ENCODE results near the gene FAM219B. TPM values are rescaled to one million over a fixed set of nuclear protein-coding genes. Genes with fewer than 3 reads are reported as not detected.
"Not testable (repeated sequence)": the region's sequence is repeated elsewhere in the genome, so short reads cannot be mapped to it uniquely, and the experiment has no call there.

Gene FAM219B
- total RNA-seq, 2 donors from 2014 or later = 44.7 to 54.2 TPM

DNA sequence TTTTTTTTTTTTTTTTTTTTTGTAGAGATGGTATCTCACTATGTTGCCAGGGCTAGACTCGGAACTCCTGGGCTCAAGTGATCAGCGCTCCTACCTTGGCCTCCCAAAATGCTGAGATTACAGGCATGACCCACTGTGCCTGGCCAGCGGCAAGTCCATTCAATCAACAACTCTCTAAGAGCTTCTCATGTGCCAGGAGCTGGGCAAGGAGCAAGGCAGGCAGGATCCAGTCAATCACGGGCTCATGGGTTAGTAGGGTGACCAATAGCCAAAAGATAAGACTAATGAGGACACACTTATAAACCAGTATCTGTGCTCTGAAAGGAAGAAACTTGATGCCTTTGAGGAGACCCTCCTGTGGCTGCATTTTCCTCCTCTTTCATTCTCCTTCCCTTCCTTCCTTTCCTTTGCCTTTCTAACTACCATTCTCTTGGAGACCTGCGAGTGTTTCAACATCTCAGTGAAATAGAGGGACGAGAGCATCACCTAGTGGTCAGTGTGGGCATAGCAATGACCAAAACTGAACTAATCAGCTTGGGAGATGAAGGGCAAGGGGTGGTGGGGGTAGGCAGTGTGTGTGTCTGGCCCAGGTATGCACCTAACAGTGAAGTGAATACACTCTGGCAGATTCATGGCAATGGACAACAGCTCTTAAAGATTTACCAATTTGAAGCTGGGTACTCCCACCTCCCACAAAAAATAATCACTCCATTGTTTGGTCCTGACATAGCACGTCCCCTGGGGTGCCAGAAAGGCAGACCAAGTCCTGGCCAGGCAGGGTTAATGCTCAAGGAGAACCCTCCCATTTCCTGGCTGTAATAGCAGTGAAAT is 43.6 kb upstream of the FAM219B start:
- DNase-seq = peak; percentile 87
- no peak overlapping the region for H3K27ac ChIP-seq
- no peaks in the 10 kb centered on the region for H3K9me3 ChIP-seq
- peaks cover 3% of the 10 kb centered on the region for H3K4me1 ChIP-seq
- H3K4me3 ChIP-seq = no peak overlapping the region
- H3K27me3 ChIP-seq = no peaks in the 10 kb centered on the region
- TF ChIP-seq, protein P1, sequence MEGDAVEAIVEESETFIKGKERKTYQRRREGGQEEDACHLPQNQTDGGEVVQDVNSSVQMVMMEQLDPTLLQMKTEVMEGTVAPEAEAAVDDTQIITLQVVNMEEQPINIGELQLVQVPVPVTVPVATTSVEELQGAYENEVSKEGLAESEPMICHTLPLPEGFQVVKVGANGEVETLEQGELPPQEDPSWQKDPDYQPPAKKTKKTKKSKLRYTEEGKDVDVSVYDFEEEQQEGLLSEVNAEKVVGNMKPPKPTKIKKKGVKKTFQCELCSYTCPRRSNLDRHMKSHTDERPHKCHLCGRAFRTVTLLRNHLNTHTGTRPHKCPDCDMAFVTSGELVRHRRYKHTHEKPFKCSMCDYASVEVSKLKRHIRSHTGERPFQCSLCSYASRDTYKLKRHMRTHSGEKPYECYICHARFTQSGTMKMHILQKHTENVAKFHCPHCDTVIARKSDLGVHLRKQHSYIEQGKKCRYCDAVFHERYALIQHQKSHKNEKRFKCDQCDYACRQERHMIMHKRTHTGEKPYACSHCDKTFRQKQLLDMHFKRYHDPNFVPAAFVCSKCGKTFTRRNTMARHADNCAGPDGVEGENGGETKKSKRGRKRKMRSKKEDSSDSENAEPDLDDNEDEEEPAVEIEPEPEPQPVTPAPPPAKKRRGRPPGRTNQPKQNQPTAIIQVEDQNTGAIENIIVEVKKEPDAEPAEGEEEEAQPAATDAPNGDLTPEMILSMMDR (IDR thresholded peaks at IDR 0.05) = peak; percentile 96
- H3K36me3 ChIP-seq = no peaks in the 10 kb centered on the region
- H3K9ac ChIP-seq (ENCODE audit: low read depth in 2 of 2, low read length in 2 of 2) = no peak overlapping the region
- intact Hi-C loops (cut with DNase I) = loop anchor here (2.0 to 10.0 kb wide), 3 partner anchors 48 to 315 kb away; no protein-coding TSS in a partner anchor

DNA sequence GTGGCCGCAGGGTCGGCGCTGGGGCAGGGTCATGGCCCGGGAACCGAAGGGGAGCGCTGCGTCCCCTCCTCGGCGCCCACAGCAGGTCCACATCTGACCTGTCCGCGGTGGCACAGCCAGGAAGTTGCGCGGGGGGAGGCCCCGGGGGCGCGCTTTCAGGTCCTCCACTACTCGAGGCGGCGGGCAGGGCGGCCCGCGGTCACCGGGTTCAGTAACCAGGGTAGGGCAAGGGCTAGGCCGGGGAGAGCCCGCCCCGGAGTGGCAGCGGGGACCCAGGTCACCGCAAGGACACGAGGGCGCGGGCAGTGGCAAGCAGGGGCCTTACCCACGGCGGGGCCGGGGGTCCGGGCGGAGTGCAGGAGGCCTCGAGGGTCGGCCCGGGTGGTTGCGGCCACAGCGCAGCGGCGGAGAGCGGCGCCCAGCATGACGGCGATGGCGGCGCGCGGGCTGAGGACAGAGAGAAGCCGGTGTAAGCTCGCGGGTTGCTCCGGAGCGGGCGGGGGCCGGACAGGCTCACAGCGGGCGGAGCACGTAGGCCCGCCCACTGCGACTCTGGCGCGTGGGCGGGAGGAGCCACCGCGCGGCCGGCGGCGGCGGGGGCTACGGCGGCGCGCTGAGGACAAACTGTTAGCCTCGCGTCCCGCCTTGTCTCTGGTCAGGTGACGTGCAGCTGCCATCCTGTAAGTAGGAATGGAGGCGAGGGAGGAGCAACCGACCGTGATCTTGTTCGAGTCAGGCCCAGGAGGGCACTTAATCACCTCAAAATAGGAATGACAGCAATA is 31.1 kb upstream of the FAM219B start, which contains the start of gene COX5A:
Gene COX5A (minus strand): TSS at position 484 of the 782 bp plus-strand sequence. CDS start 59 bp downstream, at position 425.
- Histone ChIP-seq H3K4me1 (peaks cover 12% of the 10 kb centered on the region), H3K4me3 (peak within 1 kb of the TSS; percentile 72), H3K27me3 (no peaks in the 10 kb centered on the region)

DNA sequence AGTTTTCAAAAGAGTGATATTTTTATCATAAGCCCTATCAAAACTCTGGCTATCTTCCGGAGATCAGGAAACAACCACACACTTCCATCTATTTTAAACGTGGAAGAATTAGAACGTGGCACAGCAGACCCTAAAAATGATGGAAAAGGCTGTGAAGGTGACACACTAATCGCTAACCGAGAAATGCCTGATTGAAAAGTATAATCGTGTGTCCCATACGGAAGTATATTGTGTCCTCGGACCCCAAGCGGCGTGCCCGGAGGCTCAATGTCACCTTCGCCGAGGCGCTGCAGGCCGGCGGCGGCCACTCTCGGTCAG is 30.6 kb upstream of the FAM219B start:
- intact Hi-C loops (cut with DNase I) = loop anchor here (5.0 kb wide), 1 partner anchor 35 kb away; no protein-coding TSS in a partner anchor
- H3K4me1 ChIP-seq = peaks cover 17% of the 10 kb centered on the region
- peak overlapping the region; percentile 72 for H3K4me3 ChIP-seq
- H3K36me3 ChIP-seq = no peaks in the 10 kb centered on the region
- TF ChIP-seq, protein P1 (IDR thresholded peaks at IDR 0.05) = no peak
- no peak for DNase-seq
- peak overlapping the region; percentile 94 for H3K27ac ChIP-seq
- peak overlapping the region; percentile 96 to 97 for H3K9ac ChIP-seq (ENCODE audit: low read depth in 2 of 2, low read length in 2 of 2)
- no peaks in the 10 kb centered on the region for H3K9me3 ChIP-seq
- H3K27me3 ChIP-seq = no peaks in the 10 kb centered on the region

More for the DNA sequence above, 31.1 kb upstream of the FAM219B start, which contains the start of gene COX5A:
- peak; percentile 93 for DNase-seq
- Histone ChIP-seq H3K9me3 (no peaks in the 10 kb centered on the region), H3K9ac (ENCODE audit: low read depth in 2 of 2, low read length in 2 of 2) (peak within 1 kb of the TSS; percentile 96 to 97), H3K36me3 (no peaks in the 10 kb centered on the region), H3K27ac (peak within 1 kb of the TSS; percentile 94)
- intact Hi-C loops (cut with DNase I) = loop anchor here (5.0 kb wide), 1 partner anchor 35 kb away; no protein-coding TSS in a partner anchor
- TF ChIP-seq, protein P1 (IDR thresholded peaks at IDR 0.05) = no peak

DNA sequence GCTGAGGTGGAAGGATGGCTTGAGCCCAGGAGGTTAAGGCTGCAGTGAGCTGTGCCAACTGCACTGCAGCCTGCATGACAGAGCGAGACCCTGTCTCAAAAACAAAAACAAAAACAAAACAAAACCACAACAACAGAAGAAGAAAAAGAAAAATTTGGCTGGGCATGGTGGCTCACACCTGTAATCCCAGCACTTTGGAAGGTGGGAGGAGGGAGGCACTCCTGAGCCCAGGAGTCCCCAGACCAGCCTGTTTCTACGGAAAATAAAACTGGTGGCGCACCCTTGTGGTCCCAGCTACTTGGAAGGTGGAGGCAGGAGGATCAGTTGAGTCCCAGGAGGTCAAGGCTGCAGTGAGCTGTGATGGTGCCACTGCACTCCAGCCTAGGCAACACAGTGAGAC is 28.5 kb upstream of the FAM219B start:
- intact Hi-C loops (cut with DNase I) = loop anchor here (5.0 kb wide), 1 partner anchor 33 kb away; no protein-coding TSS in a partner anchor
- Histone ChIP-seq H3K4me3 (peak overlapping the region; percentile 72), H3K4me1 (peaks cover 19% of the 10 kb centered on the region), H3K9ac (ENCODE audit: low read depth in 2 of 2, low read length in 2 of 2) (peak overlapping the region in 1 of 2 donors; percentile 66), H3K27ac (peak overlapping the region; percentile 74)
- H3K9me3 ChIP-seq, H3K27me3 ChIP-seq, H3K36me3 ChIP-seq: not testable (repeated sequence)
- DNase-seq = peak; percentile 74

DNA sequence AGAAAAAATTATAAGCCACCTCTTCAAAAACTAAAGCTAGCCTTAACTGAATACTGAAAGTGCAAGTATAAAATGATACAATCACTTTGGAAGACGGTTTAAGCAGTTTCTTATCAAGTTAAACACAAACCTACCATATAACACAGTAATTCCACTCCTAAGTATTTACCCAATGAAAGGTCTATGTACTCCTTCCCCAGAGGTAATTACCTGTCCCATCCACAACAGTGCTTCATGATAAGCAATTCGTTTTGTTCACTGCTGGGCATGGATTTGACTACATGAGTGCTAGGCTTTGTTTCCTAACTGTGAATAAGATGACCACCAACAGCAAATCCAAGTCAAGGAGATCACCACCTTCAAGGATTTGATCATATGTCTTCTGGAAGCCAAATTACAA is 26.9 kb upstream of the FAM219B start:
- TF ChIP-seq, protein P1 (IDR thresholded peaks at IDR 0.05) = no peak
- intact Hi-C loops (cut with DNase I) = no loop called here
- H3K9me3 ChIP-seq = no peaks in the 10 kb centered on the region
- H3K36me3 ChIP-seq = no peaks in the 10 kb centered on the region
- DNase-seq = peak; percentile 44
- H3K4me3 ChIP-seq = no peak overlapping the region
- H3K4me1 ChIP-seq = peaks cover 23% of the 10 kb centered on the region
- H3K9ac ChIP-seq (ENCODE audit: low read depth in 2 of 2, low read length in 2 of 2) = peak overlapping the region in 1 of 2 donors; percentile 74
- no peaks in the 10 kb centered on the region for H3K27me3 ChIP-seq
- H3K27ac ChIP-seq = peak overlapping the region; percentile 74

Data from colonic mucosa (tissue), 4 donors.